Stimulated activated CD8-positive, alpha-beta memory T cell treated with anti-CD3 and anti-CD28 coated beads, Interleukin-4, amount 100 ng/mL, for 24 hours (primary cell): ENCODE measurements around the gene PTGDR.

Experiments
- DNase-seq: peaks from one replicate; pipeline ENCODE4 v3.0.0-alpha.2; 2020; ENCODE audit warnings: low read depth

PTGDR gene

GRCh38 chr14:52265253-52265652 is 2.2 kb upstream of the PTGDR start:
- DNase-seq = no peak

- no peak for DNase-seq
These were observed 1.3 kb upstream of the PTGDR start for GRCh38 chr14:52266179-52266578.

GRCh38 chr14:52266782-52267181 is 716 bp upstream of the PTGDR start:
- no peak for DNase-seq

GRCh38 chr14:52268279-52269061 is 972 bp downstream of the PTGDR start:
- DNase-seq = no peak

GRCh38 chr14:52269100-52269499 is 1.6 kb downstream of the PTGDR start:
- DNase-seq = no peak

GRCh38 chr14:52269982-52270381 is 2.5 kb downstream of the PTGDR start:
- DNase-seq = no peak

- no peak for DNase-seq
These were observed 4.0 kb downstream of the PTGDR start for GRCh38 chr14:52271538-52271937.

GRCh38 chr14:52272375-52272774 is 4.9 kb downstream of the PTGDR start:
- no peak for DNase-seq

GRCh38 chr14:52275372-52275771 is 7.9 kb downstream of the PTGDR start:
- DNase-seq = no peak

GRCh38 chr14:52277552-52277951 is 10.1 kb downstream of the PTGDR start:
- no peak for DNase-seq

GRCh38 chr14:52279408-52279807 is 11.9 kb downstream of the PTGDR start:
- no peak for DNase-seq

- DNase-seq = no peak
These were observed 15.6 kb downstream of the PTGDR start for GRCh38 chr14:52283099-52283498.

- DNase-seq = no peak
These were observed 19.5 kb downstream of the PTGDR start for GRCh38 chr14:52286661-52287649.

GRCh38 chr14:52296378-52296777 is 28.9 kb downstream of the PTGDR start:
- no peak for DNase-seq

GRCh38 chr14:52298795-52299194 is 31.3 kb downstream of the PTGDR start:
- no peak for DNase-seq

- no peak for DNase-seq
These were observed 32.3 kb downstream of the PTGDR start for GRCh38 chr14:52299692-52300278.

GRCh38 chr14:52303236-52303635 is 35.7 kb downstream of the PTGDR start:
- DNase-seq = no peak

GRCh38 chr14:52304248-52304904 is 36.9 kb downstream of the PTGDR start:
- DNase-seq = no peak

GRCh38 chr14:52305014-52305413 is 37.5 kb downstream of the PTGDR start:
- no peak for DNase-seq

- DNase-seq = no peak
These were observed 39.9 kb downstream of the PTGDR start for GRCh38 chr14:52307376-52307775.

- DNase-seq = no peak
These were observed 40.4 kb downstream of the PTGDR start for GRCh38 chr14:52307905-52308304.

GRCh38 chr14:52310541-52310940 is 43.0 kb downstream of the PTGDR start:
- DNase-seq = no peak
